OCI-LY3 (cell line): Measurements from ENCODE around the gene MAP4K5.

ENCODE experiments used
- CTCF ChIP-seq: fragments of 200-600, 300-600 bp; sonication (generic); IDR thresholded peaks from 2 replicates; pipeline ENCODE4 v1.5.1; 2014; ENCODE audit warnings: antibody characterized with exemption, low read length, low read depth
- EZH2phosphoT487 ChIP-seq: fragments of 200-600 bp; shearing (Covaris generic); IDR thresholded peaks from 2 replicates; pipeline ENCODE4 v1.6.1; 2018; ENCODE audit warnings: antibody characterized with exemption, mixed run types, low read depth

GRCh38 chr14:50520947-50521815 is 11.2 kb downstream of the MAP4K5 start:
- no peak for TF ChIP-seq CTCF
- no peak for TF ChIP-seq EZH2phosphoT487
